HEK293T (cell line): ENCODE data around the gene PAK5.

Experiments
- CTCF ChIA-PET: fragments of 350-600 bp; formaldehyde crosslinking; extraction: SDS; loops from one replicate; lab custom pipeline; 2021; ENCODE audit warnings: antibody characterized with exemption, inconsistent platforms; lab: Yijun Ruan, JAX
- POLR2A ChIA-PET: fragments of 350-600 bp; formaldehyde crosslinking; extraction: SDS; loops from one replicate; lab custom pipeline; 2020; ENCODE audit warnings: antibody characterized with exemption, inconsistent platforms; lab: Yijun Ruan, JAX
- DNase-seq: peaks from one replicate; pipeline ENCODE4 v3.0.0; 2012; ENCODE audit warnings: mixed read lengths; ENCODE audit errors: extremely low spot score
- ARNT ChIP-seq: fragments of 450-650 bp; IDR thresholded peaks from 2 replicates; pipeline ENCODE4 v1.6.1; 2017; ENCODE audit warnings: mild to moderate bottlenecking
- BHLHE40 ChIP-seq: fragments of 450-650 bp; IDR thresholded peaks from 2 replicates; pipeline ENCODE4 v1.6.1; 2016; ENCODE audit warnings: mild to moderate bottlenecking, moderate library complexity, borderline replicate concordance
- CTBP1 ChIP-seq: fragments of 450-650 bp; IDR thresholded peaks from 2 replicates; pipeline ENCODE4 v1.6.1; 2016; ENCODE audit warnings: borderline replicate concordance
- ELF4 ChIP-seq: fragments of 450-650 bp; IDR thresholded peaks from 2 replicates; pipeline ENCODE4 v1.6.1; 2017; ENCODE audit warnings: antibody characterized with exemption
- FOXA1 ChIP-seq: fragments of 450-650 bp; IDR thresholded peaks from 2 replicates; pipeline ENCODE4 v1.6.1; 2016; ENCODE audit warnings: mild to moderate bottlenecking
- FOXK2 ChIP-seq: fragments of 450-650 bp; IDR thresholded peaks from 2 replicates; pipeline ENCODE4 v1.6.1; 2016; ENCODE audit warnings: mild to moderate bottlenecking
- FOXM1 ChIP-seq: fragments of 450-650 bp; IDR thresholded peaks from 2 replicates; pipeline ENCODE4 v1.6.1; 2017; ENCODE audit warnings: mild to moderate bottlenecking, borderline replicate concordance
- HDGF ChIP-seq: fragments of 450-650 bp; IDR thresholded peaks from 2 replicates; pipeline ENCODE4 v1.6.1; 2017; ENCODE audit warnings: antibody characterized with exemption, borderline replicate concordance
- L3MBTL2 ChIP-seq: fragments of 450-650 bp; conservative IDR thresholded peaks from 2 replicates; pipeline ENCODE4 v1.6.1; 2016; ENCODE audit warnings: mild to moderate bottlenecking
- LEF1 ChIP-seq: fragments of 450-650 bp; IDR thresholded peaks from 2 replicates; pipeline ENCODE4 v1.6.1; 2017; ENCODE audit warnings: mild to moderate bottlenecking, borderline replicate concordance
- NFRKB ChIP-seq: fragments of 450-650 bp; IDR thresholded peaks from 2 replicates; pipeline ENCODE4 v1.6.1; 2016; ENCODE audit warnings: mild to moderate bottlenecking, moderate library complexity
- PKNOX1 ChIP-seq: fragments of 450-650 bp; IDR thresholded peaks from 2 replicates; pipeline ENCODE4 v1.6.1; 2016
- SP1 ChIP-seq: fragments of 450-650 bp; IDR thresholded peaks from 2 replicates; pipeline ENCODE4 v1.6.1; 2017
- SUZ12 ChIP-seq: fragments of 450-650 bp; IDR thresholded peaks from 2 replicates; pipeline ENCODE4 v1.6.1; 2016; ENCODE audit warnings: mild to moderate bottlenecking
- TARDBP ChIP-seq: fragments of 450-650 bp; IDR thresholded peaks from 2 replicates; pipeline ENCODE4 v1.6.1; 2016
- ZNF384 ChIP-seq: fragments of 450-650 bp; IDR thresholded peaks from 2 replicates; pipeline ENCODE4 v1.6.1; 2016

Gene PAK5

GRCh38 chr20:9689041-9689440 lies 149.8 kb downstream of the PAK5 start:
- ChIA-PET CTCF (no interaction called here), POLR2A (no interaction called here)
- no peak for TF ChIP-seq SUZ12
- no peak for TF ChIP-seq HDGF
- TF ChIP-seq TARDBP, result no peak
- TF ChIP-seq CTBP1, result no peak
- no peak for TF ChIP-seq L3MBTL2
- TF ChIP-seq ZNF384, result no peak
- TF ChIP-seq FOXM1, result no peak
- no peak for TF ChIP-seq SP1
- TF ChIP-seq ELF4, result no peak
- DNase-seq, result no peak

DNA sequence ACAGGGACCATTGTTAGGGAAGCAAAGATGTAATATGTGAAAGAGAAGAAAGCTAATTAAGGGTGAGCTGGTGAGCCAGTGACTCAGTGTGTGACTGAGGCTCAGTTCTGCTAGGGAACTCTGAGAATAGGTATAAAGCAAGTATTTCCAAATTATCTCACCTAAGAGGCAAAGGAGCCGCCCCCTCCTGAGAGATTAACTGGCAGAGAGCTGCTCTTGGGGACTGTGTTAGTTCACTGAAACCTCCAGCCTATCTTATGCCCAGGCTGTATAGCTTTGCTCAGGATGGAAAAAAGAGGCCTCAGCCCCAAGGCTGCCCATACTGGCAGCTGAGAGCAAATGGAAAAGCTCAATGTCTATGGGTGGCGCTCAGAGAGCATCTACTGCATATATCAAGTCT lies 152.0 kb downstream of the PAK5 start:
- ChIA-PET POLR2A (no interaction called here), CTCF (no interaction called here)
- TF ChIP-seq FOXM1, result no peak
- no peak for TF ChIP-seq SP1
- no peak for TF ChIP-seq ARNT
- no peak for TF ChIP-seq L3MBTL2
- TF ChIP-seq FOXK2, result no peak
- TF ChIP-seq TARDBP, result no peak
- TF ChIP-seq ELF4, result no peak
- no peak for TF ChIP-seq HDGF
- TF ChIP-seq BHLHE40, result no peak
- no peak for TF ChIP-seq ZNF384
- TF ChIP-seq PKNOX1, result no peak
- TF ChIP-seq CTBP1, result no peak
- no peak for TF ChIP-seq SUZ12
- DNase-seq, result no peak

- TF ChIP-seq FOXA1, result no peak
- TF ChIP-seq SUZ12, result no peak
- no peak for TF ChIP-seq ELF4
- no peak for TF ChIP-seq CTBP1
- TF ChIP-seq NFRKB, result no peak
- no peak for TF ChIP-seq ZNF384
- TF ChIP-seq FOXM1, result no peak
- no peak for TF ChIP-seq FOXK2
- no peak for TF ChIP-seq SP1
- TF ChIP-seq BHLHE40, result no peak
- TF ChIP-seq TARDBP, result no peak
- TF ChIP-seq LEF1, result no peak
- TF ChIP-seq PKNOX1, result no peak
- no peak for TF ChIP-seq HDGF
- no peak for TF ChIP-seq ARNT
- TF ChIP-seq L3MBTL2, result no peak
- CTCF ChIA-PET, result no interaction called here
- no peak for DNase-seq
- POLR2A ChIA-PET, result no interaction called here
Measured at GRCh38 chr20:9686455-9686854, 152.4 kb downstream of the PAK5 start.

GRCh38 chr20:9686001-9686400 lies 152.9 kb downstream of the PAK5 start:
- CTCF ChIA-PET, result no interaction called here
- TF ChIP-seq PKNOX1 (no peak), L3MBTL2 (no peak), FOXK2 (no peak), FOXM1 (no peak), ELF4 (no peak), ARNT (no peak), SUZ12 (no peak), ZNF384 (no peak), BHLHE40 (no peak)
- POLR2A ChIA-PET, result no interaction called here
- DNase-seq, result no peak

GRCh38 chr20:9685011-9685410 lies 153.9 kb downstream of the PAK5 start:
- DNase-seq, result no peak
- TF ChIP-seq FOXK2, result no peak
- no peak for TF ChIP-seq HDGF
- TF ChIP-seq ARNT, result no peak
- TF ChIP-seq LEF1, result no peak
- no peak for TF ChIP-seq CTBP1
- no peak for TF ChIP-seq L3MBTL2
- no peak for TF ChIP-seq TARDBP
- no peak for TF ChIP-seq NFRKB
- no peak for TF ChIP-seq PKNOX1
- TF ChIP-seq FOXA1, result no peak
- TF ChIP-seq SUZ12, result no peak
- TF ChIP-seq ELF4, result no peak
- ChIA-PET CTCF (no interaction called here), POLR2A (no interaction called here)

- DNase-seq, result no peak
- POLR2A ChIA-PET, result no interaction called here
- CTCF ChIA-PET, result no interaction called here
- no peak for TF ChIP-seq TARDBP
- no peak for TF ChIP-seq SUZ12
- TF ChIP-seq LEF1, result no peak
- TF ChIP-seq FOXM1, result no peak
- no peak for TF ChIP-seq FOXK2
Measured at GRCh38 chr20:9677100-9677623, 161.7 kb downstream of the PAK5 start.
